ENCODE measurements around the gene IFI35. TPM values are rescaled to one million over a fixed set of nuclear protein-coding genes. Genes with fewer than 3 reads are reported as not detected.

The IFI35 gene
- total and polyA plus RNA-seq, 9 of the 15 experiments (the other 6 are each of a cell fraction or from before 2014, with no cell fraction given): 4.4 to 13.1 (median 10.2) TPM

GRCh38 chr17:43010667-43011308 lies 4.2 kb downstream of the IFI35 start:
- Histone ChIP-seq H3K4me1 (replicated peaks in 1 of 2; ENCODE audit: control insufficient read depth in 2 of 2, insufficient read depth in 2 of 2, low read length in 2 of 2) (peaks cover 22 to 31% of the 10 kb centered on the region in 2 experiments), H3K27ac (ENCODE audit: extremely low read depth, low read depth, low read length) (0 out of 3 replicates have a peak overlapping the region, but pooled peaks have one; percentile 2), H3K79me2 (ENCODE audit: control insufficient read depth, insufficient read depth, low read length) (no peaks in the 10 kb centered on the region; the same call in 2 of the 3 replicates), H2AFZ (ENCODE audit: low read depth, low read length) (peak overlapping the region; percentile 33; the same call in 1 of the 2 replicates), H3K9me3 (replicated peaks; ENCODE audit: control insufficient read depth, insufficient read depth, low read depth, low read length) (no peaks in the 10 kb centered on the region; the same call in 1 of the 2 replicates), H3K4me3 (no peak overlapping the region), H4K20me1 (replicated peaks; ENCODE audit: control insufficient read depth, insufficient read depth, low read length) (no peaks in the 10 kb centered on the region; the same call in 1 of the 2 replicates), H3K27me3 (ENCODE audit: control insufficient read depth in 2 of 2, insufficient read depth in 2 of 2, low read length in 2 of 2) (no peaks in the 10 kb centered on the region), H3K36me3 (ENCODE audit: control insufficient read depth, insufficient read depth, low read length) (peaks cover 28% of the 10 kb centered on the region; the same call in 1 of the 3 replicates), H3K9ac (ENCODE audit: insufficient read depth in 1 of 2, low read depth in 2 of 2, low read length in 2 of 2) (peak overlapping the region; percentile 10 to 62; a peak in 1 of 4 replicates), H3K9me1 (ENCODE audit: control insufficient read depth, insufficient read depth, low read length) (no peaks in the 10 kb centered on the region), H3K4me2 (ENCODE audit: insufficient read depth, low read length) (peak overlapping the region; percentile 45; the same call in 1 of the 2 replicates)
- FAIRE-seq (peak; percentile 77), DNase-seq (ENCODE audit: extremely low read depth in 1 of 4, low spot score in 3 of 4) (peak in 3 of 4 experiments; percentile 38 to 58 (median 41)), ATAC-seq (no peak)
- in situ Hi-C loops (cut with MboI): loop anchor here (10.0 kb wide), 1 partner anchor 304 kb away; no protein-coding TSS in a partner anchor
- BruUV-seq (replicated peaks): no TSS peak
- intact Hi-C loops (cut with micrococcal nuclease): no loop called here
- ChIA-PET CTCF (ENCODE audit: low intra/inter-chr PET ratio) (no interaction called here), POLR2A (interaction anchor here (0.6 to 4.0 kb wide), 8 partner anchors 8 to 122 kb away, joined by 3 to 31 read pairs (median 6); partner anchors contain the start of genes RPL27 and VAT1)
- 38% methylated on average over 5 of the region's 5 CpGs for WGBS (ENCODE audit: insufficient coverage, low coverage, missing lambda C conversion rate)
- TF ChIP-seq, protein P1, sequence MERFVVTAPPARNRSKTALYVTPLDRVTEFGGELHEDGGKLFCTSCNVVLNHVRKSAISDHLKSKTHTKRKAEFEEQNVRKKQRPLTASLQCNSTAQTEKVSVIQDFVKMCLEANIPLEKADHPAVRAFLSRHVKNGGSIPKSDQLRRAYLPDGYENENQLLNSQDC (CRISPR knock-in tag; IDR thresholded peaks at IDR 0.05): no peak
- peak; percentile 31; the same call in 1 of the 2 replicates for TF ChIP-seq ATF7 (IDR thresholded peaks at IDR 0.05)
- TF ChIP-seq SPI1 (IDR thresholded peaks at IDR 0.05; ENCODE audit: borderline replicate concordance, low read depth, low read length): peak; percentile 26; the same call in 1 of the 2 replicates
- peak; percentile 13; the same call in 1 of the 2 replicates for TF ChIP-seq TEAD4 (IDR thresholded peaks at IDR 0.05; ENCODE audit: low read length)
- TF ChIP-seq TEAD4 (CRISPR knock-in tag; IDR thresholded peaks at IDR 0.05; ENCODE audit: borderline replicate concordance): no peak
- no peak for TF ChIP-seq NR2C1 (IDR thresholded peaks at IDR 0.05)
- 0 out of 2 replicates have a peak, but pooled peaks have one; percentile 48 for TF ChIP-seq NR2C1 (tag; IDR thresholded peaks at IDR 0.05)
- no peak for TF ChIP-seq MGA (IDR thresholded peaks at IDR 0.05)
